Subcutaneous adipose tissue (tissue), 4 donors: Measurements from ENCODE around the gene CLN6. TPM values are rescaled to one million over a fixed set of nuclear protein-coding genes. Genes with fewer than 3 reads are reported as not detected.

ENCODE experiments used
- total RNA-seq, 4 donors: library from RNA; depleted of rRNA; stranded (reverse); fragments of >200 nt; gene quantifications; one replicate each; pipeline ENCODE4 v1.1.0, GENCODE V29; 2016
- TF ChIP-seq, protein P1 (sequence below): fragments of 450-650 bp; IDR thresholded peaks from one replicate; pipeline ENCODE4 v1.5.1; 2016; ENCODE audit warnings: low read depth, mild to moderate bottlenecking, control low read depth, antibody characterized with exemption, moderate library complexity

The CLN6 gene
- total RNA-seq, 4 donors from 2014 or later, result 10.1 to 21.9 (median 17.2) TPM

- TF ChIP-seq, protein P1, sequence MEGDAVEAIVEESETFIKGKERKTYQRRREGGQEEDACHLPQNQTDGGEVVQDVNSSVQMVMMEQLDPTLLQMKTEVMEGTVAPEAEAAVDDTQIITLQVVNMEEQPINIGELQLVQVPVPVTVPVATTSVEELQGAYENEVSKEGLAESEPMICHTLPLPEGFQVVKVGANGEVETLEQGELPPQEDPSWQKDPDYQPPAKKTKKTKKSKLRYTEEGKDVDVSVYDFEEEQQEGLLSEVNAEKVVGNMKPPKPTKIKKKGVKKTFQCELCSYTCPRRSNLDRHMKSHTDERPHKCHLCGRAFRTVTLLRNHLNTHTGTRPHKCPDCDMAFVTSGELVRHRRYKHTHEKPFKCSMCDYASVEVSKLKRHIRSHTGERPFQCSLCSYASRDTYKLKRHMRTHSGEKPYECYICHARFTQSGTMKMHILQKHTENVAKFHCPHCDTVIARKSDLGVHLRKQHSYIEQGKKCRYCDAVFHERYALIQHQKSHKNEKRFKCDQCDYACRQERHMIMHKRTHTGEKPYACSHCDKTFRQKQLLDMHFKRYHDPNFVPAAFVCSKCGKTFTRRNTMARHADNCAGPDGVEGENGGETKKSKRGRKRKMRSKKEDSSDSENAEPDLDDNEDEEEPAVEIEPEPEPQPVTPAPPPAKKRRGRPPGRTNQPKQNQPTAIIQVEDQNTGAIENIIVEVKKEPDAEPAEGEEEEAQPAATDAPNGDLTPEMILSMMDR, result no peak
These were observed 1.8 kb downstream of the CLN6 start for GRCh38 chr15:68227643-68228142.

GRCh38 chr15:68224546-68225250 is 4.8 kb downstream of the CLN6 start:
- TF ChIP-seq, protein P1, result no peak

DNA sequence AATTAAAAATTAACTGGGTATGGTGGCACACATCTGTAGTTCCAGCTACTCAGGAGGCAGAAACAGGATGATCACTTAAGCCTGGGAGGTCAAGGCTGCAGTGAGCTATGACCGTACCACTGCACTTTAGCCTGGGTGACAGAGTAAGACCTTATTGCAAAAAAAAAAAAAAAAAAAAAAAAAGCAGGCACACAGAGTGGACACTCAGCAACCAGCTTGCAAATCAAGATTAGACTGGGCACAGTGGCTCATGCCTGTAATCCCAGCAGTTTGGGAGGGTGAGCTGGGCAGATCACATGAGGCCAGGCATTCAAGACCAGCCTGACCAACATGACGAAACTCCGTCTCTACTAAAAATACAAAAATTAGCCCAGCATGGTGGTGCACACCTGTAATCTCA is 5.4 kb downstream of the CLN6 start:
- TF ChIP-seq, protein P1, result no peak

GRCh38 chr15:68223171-68223570 is 6.4 kb downstream of the CLN6 start:
- TF ChIP-seq, protein P1, result no peak

DNA sequence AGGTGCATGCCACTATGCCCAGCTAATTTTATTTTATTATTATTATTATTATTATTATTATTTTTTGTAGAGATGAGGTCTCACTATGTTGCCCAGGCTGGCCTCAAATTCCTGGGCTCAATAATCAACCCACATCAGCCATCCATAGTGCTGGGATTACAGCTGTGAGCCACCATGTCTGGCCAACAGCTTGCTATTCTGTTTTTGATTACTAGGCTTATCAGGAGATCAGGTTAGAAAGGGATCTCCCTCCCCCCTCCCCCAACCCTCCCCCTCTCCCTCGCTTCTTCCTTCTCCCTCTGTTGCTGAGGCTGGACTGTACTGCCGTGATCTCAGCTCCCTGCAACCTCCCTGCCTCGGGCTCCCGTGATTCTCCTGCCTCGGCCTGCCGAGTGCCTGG is 8.6 kb downstream of the CLN6 start:
- TF ChIP-seq, protein P1, result no peak

DNA sequence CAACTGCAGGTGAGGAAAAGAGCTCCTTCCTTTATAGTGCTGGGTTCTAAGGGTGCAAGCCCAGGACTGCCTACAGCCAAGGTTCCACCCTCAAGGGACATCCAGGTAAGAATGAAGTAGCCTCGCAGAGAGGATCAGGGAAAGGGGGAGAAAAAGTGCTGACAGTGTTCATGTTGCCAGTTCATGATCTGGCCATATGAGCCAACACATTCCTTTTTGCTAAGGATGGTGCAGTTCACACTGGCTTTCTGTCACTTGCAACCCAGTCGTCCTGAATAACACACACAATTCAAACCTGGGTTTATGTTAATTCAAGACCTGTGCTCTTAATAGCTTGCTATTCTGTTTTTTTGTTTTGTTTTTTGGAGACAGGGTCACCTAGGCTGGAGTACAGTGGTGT is 9.0 kb downstream of the CLN6 start:
- TF ChIP-seq, protein P1, result no peak

DNA sequence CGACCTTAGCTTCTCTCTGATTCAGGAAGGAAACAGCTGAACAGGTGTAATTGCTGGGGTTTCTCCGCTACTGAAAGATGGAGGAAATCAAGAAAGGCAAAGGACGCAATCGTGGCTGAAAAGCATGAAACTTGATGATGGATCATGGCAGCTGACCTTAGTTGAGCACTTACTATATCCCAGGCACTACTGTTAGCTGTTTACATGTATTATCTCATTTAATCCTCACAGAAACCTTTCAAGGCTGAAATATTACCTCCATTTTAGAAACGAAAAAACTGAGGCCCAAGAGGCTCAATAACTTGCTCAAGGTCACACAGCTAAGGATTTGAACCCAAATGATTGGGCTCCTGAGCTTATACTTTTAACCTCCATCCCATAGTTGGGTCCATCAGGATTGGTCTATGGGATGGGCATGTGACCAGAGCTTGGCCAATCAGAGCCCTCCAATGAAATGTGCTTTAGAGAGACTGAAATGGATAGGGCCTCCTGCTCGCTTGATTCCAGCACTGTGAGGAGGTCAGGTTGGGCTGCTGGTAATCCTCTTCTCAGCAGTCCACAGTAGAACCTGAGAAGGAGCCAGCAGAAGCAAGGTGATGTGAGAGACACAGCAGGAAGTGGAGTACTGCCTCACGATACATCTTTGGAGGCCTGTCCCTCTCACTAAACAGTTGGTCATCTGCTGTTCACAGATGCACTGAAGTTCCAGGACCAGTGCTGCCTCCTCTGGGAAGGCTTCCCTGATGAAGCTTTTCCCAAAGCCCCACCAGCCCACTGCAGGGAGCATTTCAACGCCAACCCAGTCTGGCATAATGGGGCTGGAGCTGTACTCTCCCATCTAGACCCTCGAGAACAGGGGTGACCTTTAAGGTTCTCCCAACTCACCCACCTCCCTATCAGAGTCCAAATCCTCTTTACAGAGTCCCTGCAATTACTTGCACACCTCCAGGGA is 10.4 kb downstream of the CLN6 start:
- TF ChIP-seq, protein P1, result no peak
